ENCODE measurements around the gene ETV7.

DNA sequence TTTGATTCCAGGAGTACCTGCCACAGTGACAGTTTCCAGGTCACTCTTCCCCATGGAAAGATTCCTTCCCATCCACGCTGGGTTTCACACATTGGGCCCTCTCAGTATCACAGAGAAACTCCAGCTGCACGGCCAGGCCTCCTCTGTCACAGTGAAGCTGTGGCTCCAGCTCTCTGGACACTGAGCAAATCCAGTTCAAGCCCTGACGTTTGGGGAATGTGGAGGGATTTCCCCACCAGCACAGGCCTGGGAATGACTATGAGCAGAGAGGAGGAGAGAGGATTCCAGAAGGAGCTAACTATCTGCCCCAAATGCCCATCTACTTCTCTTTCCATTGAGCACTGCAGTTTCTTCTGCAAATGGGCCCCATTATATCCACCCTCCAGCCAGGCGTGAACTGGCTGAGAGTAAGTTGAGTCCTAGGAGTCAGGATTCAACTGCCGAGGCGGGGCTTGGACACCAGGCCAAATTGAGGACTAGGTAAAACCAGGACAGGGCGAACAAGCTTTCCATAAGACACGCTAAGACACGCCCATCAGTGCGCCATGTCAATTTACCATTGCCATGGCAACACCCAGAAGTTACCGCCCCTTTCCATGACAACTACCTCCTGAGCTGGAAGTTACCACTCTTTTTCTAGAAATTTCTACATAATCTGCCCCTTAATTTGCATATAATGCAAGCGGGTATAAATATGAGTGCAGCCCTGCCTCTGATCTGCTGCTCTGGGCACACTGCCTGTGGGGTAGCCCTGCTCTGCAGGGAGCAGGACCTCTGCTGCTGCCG, 41.6 kb downstream of the ETV7 start:
- no peak for TF ChIP-seq SP1 (IDR thresholded peaks at IDR 0.05)
- TF ChIP-seq BHLHE40 (IDR thresholded peaks at IDR 0.05; ENCODE audit: borderline replicate concordance) = no peak
- TF ChIP-seq L3MBTL2 (conservative IDR thresholded peaks at IDR 0.05) = no peak
- TF ChIP-seq FOXK2 (IDR thresholded peaks at IDR 0.05) = no peak
- no peak for TF ChIP-seq ARNT (IDR thresholded peaks at IDR 0.05)
- TF ChIP-seq SUZ12 (IDR thresholded peaks at IDR 0.05) = no peak
- no peak for TF ChIP-seq FOXA1 (IDR thresholded peaks at IDR 0.05)
- no peak for TF ChIP-seq ZNF384 (IDR thresholded peaks at IDR 0.05)
- TF ChIP-seq NFRKB (IDR thresholded peaks at IDR 0.05) = no peak
- TF ChIP-seq LEF1 (IDR thresholded peaks at IDR 0.05; ENCODE audit: borderline replicate concordance) = no peak
- no peak for TF ChIP-seq FOXM1 (IDR thresholded peaks at IDR 0.05; ENCODE audit: borderline replicate concordance)
- TF ChIP-seq CTBP1 (IDR thresholded peaks at IDR 0.05; ENCODE audit: borderline replicate concordance) = no peak
- no peak for TF ChIP-seq HDGF (IDR thresholded peaks at IDR 0.05; ENCODE audit: borderline replicate concordance)

Data from HEK293T (cell line).